Heart left ventricle (tissue), 16 donors: Measurements from ENCODE around the gene TOGARAM2. TPM values are rescaled to one million over a fixed set of nuclear protein-coding genes. Genes with fewer than 3 reads are reported as not detected.

Experiments used
- ATAC-seq, 4 donors: fragments of 200-7000 bp; cut with Tn5 transposase; one replicate each; pipeline ENCODE4 v1.9.1; 2020 to 2022; ENCODE audit warnings: moderate library complexity in 4 of 4, mild to moderate bottlenecking in 3 of 4, moderate number of reproducible peaks in 1 of 4
- DNase-seq, 5 donors: peaks; one replicate each; pipeline ENCODE4 v3.0.0-alpha.2; 2020
- H3K27ac ChIP-seq, 12 donors: fragments of 200-600 bp; sonication (generic) in 4 of 12; one replicate each; pipeline versions ENCODE4 v1.5.0 to v1.8.0; 2016 to 2022; ENCODE audit warnings: mild to moderate bottlenecking in 2 of 12
- H3K27me3 ChIP-seq, 9 donors: fragments of 200-600 bp; sonication (generic) in 2 of 9; one replicate each; pipeline versions ENCODE4 v1.5.1 to v1.8.0; 2016 to 2022; ENCODE audit warnings: mild to moderate bottlenecking in 3 of 9
- H3K36me3 ChIP-seq, 9 donors: fragments of 200-600 bp; sonication (generic) in 2 of 9; one replicate each; pipeline versions ENCODE4 v1.5.0 to v1.8.0; 2018 to 2022; ENCODE audit warnings: mild to moderate bottlenecking in 2 of 9
- H3K4me1 ChIP-seq, 12 donors: fragments of 200-600 bp; sonication (generic) in 4 of 12; one replicate each; pipeline versions ENCODE4 v1.5.0 to v1.8.0; 2016 to 2022; ENCODE audit warnings: mild to moderate bottlenecking in 3 of 12
- H3K4me3 ChIP-seq, 12 donors: fragments of 200-600 bp; sonication (generic) in 4 of 12; one replicate each; pipeline versions ENCODE4 v1.5.0 to v1.8.0; 2017 to 2022; ENCODE audit warnings: mild to moderate bottlenecking in 9 of 12, moderate library complexity in 4 of 12
- H3K9me3 ChIP-seq, 12 donors: fragments of 200-600 bp; sonication (generic) in 4 of 12; one replicate each; pipeline versions ENCODE4 v1.5.0 to v1.8.0; 2016 to 2022; ENCODE audit warnings: mild to moderate bottlenecking in 1 of 12
- POLR2A ChIP-seq, 2 donors: fragments of 450-650 bp; IDR thresholded peaks; one replicate each; pipeline ENCODE4 v1.6.1; 2017; ENCODE audit warnings: antibody characterized with exemption in 2 of 2, mild to moderate bottlenecking in 2 of 2, moderate library complexity in 2 of 2
- WGBS, 4 donors: extraction: QIAGEN DNeasy Blood & Tissue Kit in 2 of 4; methylation state at CpG; one replicate each; pipeline versions ENCODE4 v1.1.5 to v1.1.7; 2013 to 2018; 5-methylcytosine and 5-hydroxymethylcytosine counted together
- intact Hi-C, 10 donors: fragments of 100-400 bp; cut with DNase I; formaldehyde crosslinking; loops; one replicate each; pipeline versions ENCODE4 v1.11.1 to v1.14.2; 2022
- polyA plus RNA-seq, 2 donors: library from polyadenylated mRNA; stranded (reverse); fragments of 200-250 nt; gene quantifications; one replicate each; pipeline ENCODE4 v1.2.3, GENCODE V29; 2013
- total RNA-seq, 9 donors: library from RNA; depleted of rRNA in 2 of 9; stranded (reverse); fragments of >200 nt in 2 of 9; fragmentation: NEBNext Ultra II Directional in 3 of 9; extraction: Animal tissue kit (Norgen Biotek cat#: 25700) in 3 of 9; gene quantifications; one replicate each; pipeline versions ENCODE4 v1.1.0 to v1.2.4, GENCODE V29; 2016 to 2023
- TF ChIP-seq, protein P1 (sequence below), 12 donors: fragments of 200-600 bp; sonication (generic) in 4 of 12; IDR thresholded peaks; one replicate each; pipeline versions ENCODE4 v1.5.0 to v1.8.0; 2018 to 2022; ENCODE audit warnings: antibody characterized with exemption in 12 of 12, mild to moderate bottlenecking in 5 of 12
- donor health status: ischemic (EF 13 %, LVEDD 7.1; RV severe dilation, severe dysfunction).
- donor health status: healthy with polysubstance abuse.
- donor health status: DM: no; HTN: yes; CAD: no.
- donor health status: DM: no; HTN: no; CAD: no.
- donor health status: ischemic (EF 25% LVEDD 6.9; RV normal size, moderate dysfunction).
- donor health status: ischemic (EF 25% LVEDD 5.7; RV mildly dilated, moderate dysfunction).
- donor health status: healthy.
- donor health status: DM: yes; HTN: yes; CAD: no.
- donor health status: ischemic (EF 35%, LVEDD 5.7; RV mildly dilated, moderate dysfunction).
- donor health status: nonischemic (EF 11% LVEDD 7.7; RV severe dilation, severe dysfunction).
- donor health status: DM: yes; HTN: yes; CAD: no.
- donor health status: PGD.
- donor health status: ischemic (EF 29% LVEDD 5.4; RV normal size, mild dysfunction).
- donor health status: nonischemic (EF 23%, LVEDD 6.1; RV moderate dilation, normal function).

Gene TOGARAM2
- total and polyA plus RNA-seq, 11 donors, result 0.24 to 23.9 (median 6.2) TPM

DNA sequence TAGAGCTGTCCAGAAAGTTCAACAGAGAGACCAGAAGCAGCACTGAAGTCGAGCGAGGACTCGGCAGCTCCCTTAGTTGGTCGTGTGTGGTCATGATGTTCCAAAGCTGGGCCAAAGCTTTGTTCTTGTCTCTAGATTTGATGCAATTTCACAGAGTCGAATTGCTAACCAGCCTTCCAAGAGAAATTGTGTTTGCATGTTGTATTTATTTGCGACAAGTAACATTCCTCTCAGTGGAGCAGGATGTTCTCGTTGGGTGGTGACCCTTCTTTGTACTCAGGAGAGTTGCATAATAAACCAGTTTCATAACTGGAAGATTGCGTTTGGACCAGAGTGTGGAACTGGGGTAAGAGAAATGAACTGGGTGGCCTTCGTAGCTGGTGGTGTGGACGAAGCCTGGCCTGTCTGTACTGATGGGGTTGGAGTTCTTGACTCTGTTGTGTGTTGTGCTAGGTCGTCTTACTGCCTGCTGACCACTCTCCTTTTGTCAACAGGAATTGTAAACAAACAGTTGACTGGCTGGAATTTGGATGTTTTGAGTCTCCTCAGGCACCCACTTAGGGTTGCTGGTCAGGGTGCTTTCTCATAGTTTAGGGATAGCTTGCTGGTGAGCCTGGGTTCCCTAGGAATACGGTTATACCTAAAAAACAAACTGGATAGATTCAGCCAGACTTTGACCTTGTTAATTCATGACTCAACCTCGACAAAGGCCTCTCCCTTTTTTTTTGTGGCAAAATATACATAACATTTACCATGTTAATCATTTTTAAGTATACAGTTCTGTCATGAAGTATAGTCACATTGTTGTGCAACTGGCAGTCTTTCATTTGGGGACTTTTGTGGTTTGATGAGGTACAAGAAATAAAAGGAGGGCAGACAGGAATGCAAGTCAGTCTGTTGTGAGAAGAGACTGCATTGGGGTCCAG lies 28.9 kb upstream of the TOGARAM2 start:
- TF ChIP-seq, protein P1, sequence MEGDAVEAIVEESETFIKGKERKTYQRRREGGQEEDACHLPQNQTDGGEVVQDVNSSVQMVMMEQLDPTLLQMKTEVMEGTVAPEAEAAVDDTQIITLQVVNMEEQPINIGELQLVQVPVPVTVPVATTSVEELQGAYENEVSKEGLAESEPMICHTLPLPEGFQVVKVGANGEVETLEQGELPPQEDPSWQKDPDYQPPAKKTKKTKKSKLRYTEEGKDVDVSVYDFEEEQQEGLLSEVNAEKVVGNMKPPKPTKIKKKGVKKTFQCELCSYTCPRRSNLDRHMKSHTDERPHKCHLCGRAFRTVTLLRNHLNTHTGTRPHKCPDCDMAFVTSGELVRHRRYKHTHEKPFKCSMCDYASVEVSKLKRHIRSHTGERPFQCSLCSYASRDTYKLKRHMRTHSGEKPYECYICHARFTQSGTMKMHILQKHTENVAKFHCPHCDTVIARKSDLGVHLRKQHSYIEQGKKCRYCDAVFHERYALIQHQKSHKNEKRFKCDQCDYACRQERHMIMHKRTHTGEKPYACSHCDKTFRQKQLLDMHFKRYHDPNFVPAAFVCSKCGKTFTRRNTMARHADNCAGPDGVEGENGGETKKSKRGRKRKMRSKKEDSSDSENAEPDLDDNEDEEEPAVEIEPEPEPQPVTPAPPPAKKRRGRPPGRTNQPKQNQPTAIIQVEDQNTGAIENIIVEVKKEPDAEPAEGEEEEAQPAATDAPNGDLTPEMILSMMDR (IDR thresholded peaks at IDR 0.05), result no peak
- TF ChIP-seq POLR2A (IDR thresholded peaks at IDR 0.05), result no peak
- Histone ChIP-seq H3K9me3 (peaks cover 0 to 8% (median 0%) of the 10 kb centered on the region in 12 donors), H3K36me3 (peaks cover 0 to 24% (median 18%) of the 10 kb centered on the region in 9 donors), H3K27me3 (no peaks in the 10 kb centered on the region), H3K27ac (peak overlapping the region in 2 of 12 donors; percentile 41 to 53), H3K4me3 (no peak overlapping the region), H3K4me1 (peaks cover 0 to 24% (median 0%) of the 10 kb centered on the region in 12 donors)
- DNase-seq, result no peak
- intact Hi-C loops, result loop anchor here in 3 of 10 donors (10.0 kb wide), 3 partner anchors 387 to 1073 kb away; no protein-coding TSS in a partner anchor
- 77 to 81% (median 79%) methylated on average over 13 of the region's 13 CpGs for whole genome bisulfite sequencing, 4 donors
- peak; percentile 20 to 82 (median 60) for ATAC-seq

DNA sequence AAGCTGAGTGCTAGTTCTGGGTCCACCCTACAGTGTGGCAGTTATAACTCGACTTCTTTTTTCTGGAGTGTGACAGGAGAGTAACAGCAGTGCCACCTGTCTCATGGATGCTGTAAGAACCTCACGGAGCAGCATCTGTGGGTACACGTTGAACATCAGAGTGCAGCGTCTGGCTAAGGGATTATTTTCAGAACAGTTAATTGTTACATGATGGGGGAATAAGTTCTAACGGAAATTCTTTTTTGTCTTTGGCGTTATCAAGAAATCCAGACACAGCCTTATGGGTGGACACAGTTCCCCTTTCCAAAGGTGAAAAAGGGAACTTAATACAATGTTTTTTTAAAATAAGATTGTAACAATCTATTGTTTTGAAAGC lies 28.3 kb upstream of the TOGARAM2 start:
- intact Hi-C loops, result loop anchor here in 3 of 10 donors (10.0 kb wide), 3 partner anchors 388 to 1072 kb away; no protein-coding TSS in a partner anchor

GRCh38 chr2:28955467-28955866 lies 25.6 kb upstream of the TOGARAM2 start:
- WGBS, 4 donors, result 41 to 73% (median 63%) methylated on average over 5 of the region's 5 CpGs
- DNase-seq (no peak), ATAC-seq (no peak)
- Histone ChIP-seq H3K27me3 (no peaks in the 10 kb centered on the region), H3K27ac (no peak overlapping the region), H3K36me3 (no peaks in the 10 kb centered on the region), H3K4me3 (no peak overlapping the region), H3K9me3 (no peaks in the 10 kb centered on the region), H3K4me1 (peaks cover 0 to 28% (median 3%) of the 10 kb centered on the region in 12 donors)
- intact Hi-C loops, result loop anchor here in 8 of 10 donors (5.0 to 10.0 kb wide), 8 partner anchors 57 to 1117 kb away; partner anchors contain the start of genes ALK (in 1 of the 8) and CLIP4 (in 1 of the 8)
- TF ChIP-seq POLR2A (IDR thresholded peaks at IDR 0.05), result no peak
- TF ChIP-seq, protein P1 (IDR thresholded peaks at IDR 0.05), result no peak

More for the DNA sequence above, 28.3 kb upstream of the TOGARAM2 start:
- H3K9me3 ChIP-seq, result peaks cover 0 to 8% (median 0%) of the 10 kb centered on the region in 12 donors
- peaks cover 0 to 17% (median 15%) of the 10 kb centered on the region in 9 donors for H3K36me3 ChIP-seq
- peak overlapping the region in 1 of 12 donors; percentile 53 for H3K27ac ChIP-seq
- no peak for DNase-seq
- no peaks in the 10 kb centered on the region for H3K27me3 ChIP-seq
- ATAC-seq, result peak in 3 of 4 donors; percentile 19 to 36 (median 25)
- H3K4me1 ChIP-seq, result peaks cover 0 to 24% (median 0%) of the 10 kb centered on the region in 12 donors
- 29 to 38% (median 36%) methylated on average over 6 of the region's 6 CpGs for WGBS, 4 donors
- H3K4me3 ChIP-seq, result no peak overlapping the region
- TF ChIP-seq, protein P1 (IDR thresholded peaks at IDR 0.05), result peak in 1 of 12 donors; percentile 22
- TF ChIP-seq POLR2A (IDR thresholded peaks at IDR 0.05), result no peak

DNA sequence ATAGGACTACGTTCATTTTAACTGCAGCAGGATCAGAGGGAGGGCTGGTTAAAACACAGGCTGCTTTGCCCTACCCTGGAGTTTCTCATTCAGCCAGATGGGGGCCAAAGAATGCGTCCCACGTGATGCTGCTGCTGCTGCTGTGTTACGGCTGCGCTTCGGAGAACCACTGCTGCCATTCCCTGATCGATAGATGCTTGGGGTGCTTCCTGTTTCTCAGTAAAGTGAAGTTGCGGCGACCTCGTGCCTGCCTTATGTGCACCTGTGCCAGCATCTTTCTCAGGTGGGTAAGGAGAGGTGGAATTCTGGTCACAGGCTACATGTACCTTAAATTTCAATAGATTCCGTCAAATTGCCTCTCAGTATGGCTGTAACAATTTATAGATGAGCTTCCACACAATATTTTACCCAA lies 24.7 kb upstream of the TOGARAM2 start:
- no peak for DNase-seq
- Histone ChIP-seq H3K27ac (no peak overlapping the region), H3K27me3 (no peaks in the 10 kb centered on the region), H3K4me1 (peaks cover 0 to 28% (median 3%) of the 10 kb centered on the region in 12 donors), H3K36me3 (no peaks in the 10 kb centered on the region), H3K4me3 (peak overlapping the region in 1 of 12 donors; percentile 43), H3K9me3 (no peaks in the 10 kb centered on the region)
- no peak for TF ChIP-seq POLR2A (IDR thresholded peaks at IDR 0.05)
- TF ChIP-seq, protein P1 (IDR thresholded peaks at IDR 0.05), result no peak
- ATAC-seq, result no peak
- WGBS, 4 donors, result 9 to 44% (median 17%) methylated on average over 11 of the region's 11 CpGs
- intact Hi-C loops, result loop anchor here in 8 of 10 donors (5.0 to 10.0 kb wide), 8 partner anchors 56 to 1116 kb away; partner anchors contain the start of genes ALK (in 1 of the 8) and CLIP4 (in 1 of the 8)
